ENCODE data around the gene TMCC3.
"Not testable (repeated sequence)": the region's sequence is repeated elsewhere in the genome, so short reads cannot be mapped to it uniquely, and the experiment has no call there.

The TMCC3 gene

DNA sequence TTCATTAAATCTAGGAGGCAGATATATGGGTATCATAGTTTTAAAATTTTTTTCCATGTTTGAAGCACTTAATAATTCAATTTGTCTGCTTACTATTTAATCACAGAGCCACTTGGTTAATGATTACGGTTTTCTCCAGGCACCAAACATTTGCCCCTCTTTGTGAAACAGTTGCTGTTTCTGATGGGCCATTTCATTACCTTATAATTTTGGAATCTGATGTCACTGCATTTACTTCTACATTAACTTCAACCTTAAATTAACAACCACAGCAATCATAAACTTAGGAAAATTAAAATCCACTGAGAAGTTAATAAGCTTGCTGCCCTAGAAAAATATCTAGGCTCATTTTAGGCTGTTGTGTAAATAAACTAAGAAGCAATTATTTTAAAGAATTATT lies 17.0 kb downstream of the TMCC3 start:
- DNase-seq = no peak

DNA sequence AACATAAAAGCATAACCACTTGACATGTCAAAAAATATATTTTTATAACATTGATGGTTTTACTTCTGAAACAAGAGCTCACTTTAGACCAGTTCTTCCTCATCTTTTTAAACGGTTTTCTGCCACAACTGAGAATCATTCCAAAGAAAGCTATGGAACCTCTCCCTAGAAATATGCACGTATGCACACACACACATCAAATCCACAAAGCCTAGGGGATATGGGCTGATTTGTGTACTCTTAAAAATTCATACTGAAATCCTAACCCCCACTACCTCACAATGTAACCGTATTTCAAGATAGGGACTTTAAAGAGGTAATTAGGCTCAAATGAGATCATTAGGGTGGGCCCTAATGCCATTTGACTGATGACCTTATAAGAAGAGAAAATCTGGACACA lies 19.3 kb downstream of the TMCC3 start:
- no peak for DNase-seq

DNA sequence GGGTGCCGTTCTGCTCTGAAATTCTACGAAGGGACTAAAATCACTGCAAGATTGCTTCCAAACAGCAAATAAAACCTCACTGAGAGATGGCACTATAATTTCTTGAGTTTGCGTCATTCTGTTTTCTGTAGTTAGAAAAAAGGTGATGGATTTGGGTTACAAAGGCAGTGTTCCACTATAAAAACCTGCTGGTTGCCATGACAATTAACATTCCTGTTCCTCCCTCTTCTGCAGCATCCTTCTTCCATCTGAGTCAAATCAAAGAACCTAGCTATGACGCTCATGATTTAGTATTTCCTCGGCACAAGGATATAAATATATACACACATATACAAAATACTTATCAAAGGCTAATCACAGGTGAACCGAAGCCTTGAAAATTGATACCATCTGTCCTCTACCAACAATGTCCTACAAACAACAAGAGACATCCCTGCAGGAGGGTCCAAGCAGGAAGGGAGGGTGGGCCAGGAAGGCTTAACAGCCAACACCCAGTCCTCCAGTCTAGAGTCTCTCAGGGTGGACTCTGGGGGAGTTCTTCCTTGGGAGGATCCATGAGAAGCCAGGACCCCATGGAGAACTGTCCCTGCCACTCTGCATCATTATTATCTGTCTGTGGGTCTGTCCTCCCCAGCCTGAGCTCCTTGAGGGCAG lies 21.4 kb downstream of the TMCC3 start:
- no peak for DNase-seq

DNA sequence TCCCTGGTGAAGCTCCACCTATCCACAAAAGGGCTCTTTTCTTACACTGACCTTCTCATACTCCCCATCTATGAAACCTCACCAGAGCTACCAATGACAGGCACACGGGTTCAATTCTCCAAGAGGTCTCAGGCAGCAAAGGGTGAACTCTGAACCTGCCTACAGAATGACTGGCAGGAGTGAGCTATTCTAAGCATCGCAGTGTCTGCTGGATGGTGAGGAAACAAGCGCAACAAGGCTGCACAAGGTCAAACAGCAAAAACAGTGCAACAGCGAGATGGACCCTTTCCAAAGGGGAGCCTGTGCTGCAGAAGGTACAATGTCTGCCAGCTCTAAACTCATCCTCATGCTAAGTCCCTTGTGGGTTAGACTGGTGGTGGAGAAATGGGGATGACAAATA lies 22.0 kb downstream of the TMCC3 start:
- no peak for DNase-seq

DNA sequence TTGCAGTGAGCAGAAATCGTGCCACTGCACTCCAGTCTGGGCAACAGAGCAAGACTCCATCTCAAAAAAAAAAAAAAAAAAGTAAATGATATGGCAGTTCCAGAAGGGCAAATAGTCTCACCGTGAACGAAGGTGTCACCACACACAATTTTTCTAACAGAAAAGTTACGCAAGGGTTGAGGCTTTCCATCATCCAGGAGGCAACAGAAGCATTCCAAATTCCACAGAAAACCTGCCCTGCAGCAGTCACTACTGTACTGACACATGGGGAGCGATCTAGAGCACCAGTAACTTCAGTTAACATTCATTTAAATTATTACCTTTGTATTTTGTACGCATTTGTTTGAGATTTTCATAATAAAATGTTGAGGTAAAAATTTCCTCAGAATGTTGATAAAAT lies 24.8 kb downstream of the TMCC3 start:
- no peak for DNase-seq

DNA sequence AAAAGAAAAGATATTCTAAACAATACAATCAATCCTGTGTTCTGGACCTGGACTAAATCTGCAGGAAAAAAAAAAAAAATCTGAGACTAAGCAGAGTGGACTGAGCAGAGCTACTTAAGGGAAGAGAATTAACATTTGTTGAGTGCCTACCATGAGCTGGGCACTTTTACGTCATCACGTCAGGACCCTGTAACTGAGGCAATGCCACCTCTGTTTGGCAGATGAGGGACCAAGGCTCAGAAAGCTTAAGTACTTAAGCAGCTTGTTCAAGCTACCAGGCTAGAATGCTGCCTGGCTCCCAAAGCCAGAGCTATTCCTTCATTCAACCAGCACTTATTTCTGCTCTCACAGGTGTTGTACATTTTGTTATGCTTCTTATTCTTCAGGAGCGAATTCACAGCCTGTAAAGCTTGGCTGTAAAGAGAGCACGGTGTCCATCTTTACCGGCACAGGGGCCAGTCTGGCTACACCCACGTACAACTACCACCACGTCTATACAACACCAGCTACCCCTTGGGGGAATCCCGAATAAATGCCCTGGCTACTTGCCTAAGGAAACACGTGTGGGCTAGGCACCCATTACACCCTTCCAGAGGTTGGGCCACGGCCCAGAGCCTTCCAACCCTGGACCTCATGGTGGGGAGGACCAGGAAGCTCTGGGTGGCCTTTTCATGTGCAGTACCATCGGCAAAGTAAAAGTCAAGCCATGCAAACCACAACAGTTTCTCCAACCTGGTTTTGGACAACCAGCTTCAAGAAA lies 27.0 kb downstream of the TMCC3 start:
- no peak for DNase-seq

DNA sequence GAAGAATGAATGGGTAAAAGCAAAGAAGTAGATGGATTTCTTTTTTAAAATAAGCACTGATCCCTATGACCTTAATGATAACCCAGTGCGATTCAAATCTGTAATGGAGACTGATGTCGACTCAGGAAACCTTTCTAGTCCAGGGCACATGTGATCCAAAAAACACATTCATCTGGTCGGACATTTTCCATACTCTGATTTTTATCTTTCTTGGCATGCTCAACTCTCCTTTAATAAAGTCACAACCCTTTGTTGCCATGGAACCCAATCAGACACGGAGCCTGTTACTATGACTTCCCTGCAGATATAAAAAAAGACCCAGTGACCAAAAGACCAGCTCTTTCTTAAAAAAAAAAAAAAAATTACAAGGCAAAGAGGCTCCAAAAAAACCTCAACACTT lies 27.9 kb downstream of the TMCC3 start:
- no peak for DNase-seq

DNA sequence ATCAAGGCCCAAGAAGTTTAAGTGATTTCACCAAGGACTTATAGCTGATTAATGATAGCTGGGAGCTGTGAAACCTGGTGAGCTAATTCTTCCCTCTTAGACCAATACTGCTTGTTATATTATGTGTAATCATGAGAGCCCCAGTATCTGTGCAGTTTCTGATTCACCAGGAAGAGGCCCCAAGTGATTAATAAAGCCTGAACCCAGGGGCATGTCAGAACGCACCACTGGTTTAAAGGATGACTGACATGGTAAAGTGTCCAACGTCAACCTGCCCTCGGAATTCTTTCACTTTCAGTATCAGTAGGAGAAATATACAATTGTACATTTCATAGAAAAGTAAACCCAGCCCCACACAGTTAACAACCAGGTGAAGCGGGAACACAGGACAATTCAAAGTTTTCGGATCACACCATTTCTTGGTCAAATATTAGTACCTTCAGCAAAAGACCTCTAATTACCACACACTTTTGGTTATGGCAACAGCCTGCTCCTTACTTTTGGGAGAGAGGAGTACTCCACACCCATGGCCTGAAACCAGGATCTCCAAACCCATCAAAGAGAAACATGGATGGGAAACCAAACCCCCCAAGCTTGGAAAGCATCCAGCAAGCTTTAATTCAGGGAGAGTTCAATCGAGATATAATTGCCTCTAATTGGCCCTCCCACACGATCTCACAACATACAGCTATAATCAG lies 28.5 kb downstream of the TMCC3 start:
- DNase-seq = peak; percentile 88

DNA sequence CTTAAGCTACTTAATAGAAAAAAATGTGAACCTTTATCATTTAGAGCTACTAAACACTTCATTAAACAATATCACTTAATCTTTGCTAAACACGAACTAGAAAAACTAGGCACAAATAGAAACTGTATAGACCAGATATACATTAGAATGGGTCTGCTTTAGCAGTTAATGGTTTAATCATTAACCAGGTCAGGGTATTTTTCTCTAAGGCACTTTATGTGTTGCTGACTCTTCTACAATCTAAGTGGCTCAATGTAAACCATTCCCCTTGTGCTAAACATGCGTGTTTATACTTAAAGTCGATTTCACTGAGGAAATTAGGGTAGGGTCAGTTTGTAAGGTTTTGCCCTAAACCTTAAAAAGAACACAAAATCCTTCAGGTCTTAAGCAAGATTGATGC lies 29.7 kb downstream of the TMCC3 start:
- no peak for DNase-seq

DNA sequence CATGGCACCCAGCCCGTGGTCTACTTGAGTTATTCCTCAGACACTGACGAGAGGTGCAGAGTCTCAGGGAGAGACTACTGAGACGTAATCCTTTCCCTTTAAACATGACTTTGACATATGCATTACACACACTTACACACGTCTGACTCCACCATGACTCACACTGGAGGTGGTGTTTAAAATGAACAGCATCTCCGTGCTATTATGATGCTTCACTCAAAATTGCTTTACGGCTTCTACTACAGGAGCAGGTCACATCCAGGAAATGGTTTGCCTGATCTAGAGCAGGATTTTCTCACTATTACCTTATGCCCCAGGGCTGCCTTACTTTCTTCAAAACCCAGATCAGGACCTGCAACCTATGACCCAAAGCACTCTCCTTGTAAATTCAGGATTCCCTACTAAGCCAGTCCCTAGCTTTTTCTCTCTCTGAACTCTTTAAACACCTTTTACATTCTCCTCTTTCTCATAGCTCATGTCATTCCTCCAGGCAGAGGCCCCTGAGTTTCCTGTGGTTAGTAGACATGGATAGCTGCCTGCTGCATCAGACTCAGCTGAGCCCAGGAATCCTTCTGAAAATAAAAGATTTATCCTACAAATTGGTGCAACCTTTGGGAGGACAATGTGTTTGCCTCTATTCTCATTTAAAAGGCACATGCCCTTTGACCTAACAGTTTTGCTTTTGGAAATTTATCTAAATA lies 31.2 kb downstream of the TMCC3 start:
- DNase-seq = peak; percentile 67

DNA sequence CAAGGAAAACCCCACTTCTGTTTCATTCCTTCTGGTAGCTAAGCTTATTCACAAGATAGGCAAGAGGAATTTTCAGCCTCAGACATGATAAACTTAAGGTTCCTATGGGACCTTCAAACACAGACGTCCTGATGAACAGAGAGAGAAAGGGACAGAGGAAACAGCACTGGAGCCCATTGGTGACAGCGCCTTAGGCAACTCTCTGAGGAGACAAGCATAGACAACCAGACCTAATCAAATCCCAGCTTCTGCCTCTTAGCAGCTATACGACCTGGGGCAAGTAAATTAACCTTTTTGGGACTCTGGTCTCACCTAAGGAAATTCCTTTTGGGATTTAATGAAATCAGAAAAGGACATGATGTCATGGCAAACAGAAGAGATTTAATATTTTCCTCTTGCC lies 33.3 kb downstream of the TMCC3 start:
- DNase-seq = no peak

DNA sequence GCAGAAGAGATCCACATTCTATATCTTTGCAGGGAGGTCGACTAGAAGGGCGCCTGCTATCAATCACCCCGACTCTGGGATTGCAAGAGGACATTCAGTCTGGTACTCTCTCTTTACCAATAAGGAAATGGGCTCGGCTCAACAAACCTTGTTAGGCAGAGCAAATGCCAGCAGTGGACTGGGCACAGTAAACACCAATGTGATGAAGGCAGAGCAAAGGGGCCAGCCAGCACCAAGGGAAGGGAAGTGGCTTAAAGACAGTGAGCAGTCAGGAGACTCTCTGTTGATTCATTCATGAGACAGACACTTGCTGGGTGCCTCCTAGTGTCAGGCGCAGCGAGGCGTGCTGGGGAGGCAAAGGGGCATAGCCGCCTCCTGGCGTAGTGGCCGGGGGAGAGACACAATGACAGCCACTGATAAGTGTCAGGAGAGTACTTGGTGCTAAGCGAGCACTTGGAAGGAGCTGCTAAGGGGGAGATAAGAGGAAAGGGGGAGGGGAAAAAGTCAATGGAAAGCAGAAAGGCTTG lies 34.1 kb downstream of the TMCC3 start:
- no peak for DNase-seq

DNA sequence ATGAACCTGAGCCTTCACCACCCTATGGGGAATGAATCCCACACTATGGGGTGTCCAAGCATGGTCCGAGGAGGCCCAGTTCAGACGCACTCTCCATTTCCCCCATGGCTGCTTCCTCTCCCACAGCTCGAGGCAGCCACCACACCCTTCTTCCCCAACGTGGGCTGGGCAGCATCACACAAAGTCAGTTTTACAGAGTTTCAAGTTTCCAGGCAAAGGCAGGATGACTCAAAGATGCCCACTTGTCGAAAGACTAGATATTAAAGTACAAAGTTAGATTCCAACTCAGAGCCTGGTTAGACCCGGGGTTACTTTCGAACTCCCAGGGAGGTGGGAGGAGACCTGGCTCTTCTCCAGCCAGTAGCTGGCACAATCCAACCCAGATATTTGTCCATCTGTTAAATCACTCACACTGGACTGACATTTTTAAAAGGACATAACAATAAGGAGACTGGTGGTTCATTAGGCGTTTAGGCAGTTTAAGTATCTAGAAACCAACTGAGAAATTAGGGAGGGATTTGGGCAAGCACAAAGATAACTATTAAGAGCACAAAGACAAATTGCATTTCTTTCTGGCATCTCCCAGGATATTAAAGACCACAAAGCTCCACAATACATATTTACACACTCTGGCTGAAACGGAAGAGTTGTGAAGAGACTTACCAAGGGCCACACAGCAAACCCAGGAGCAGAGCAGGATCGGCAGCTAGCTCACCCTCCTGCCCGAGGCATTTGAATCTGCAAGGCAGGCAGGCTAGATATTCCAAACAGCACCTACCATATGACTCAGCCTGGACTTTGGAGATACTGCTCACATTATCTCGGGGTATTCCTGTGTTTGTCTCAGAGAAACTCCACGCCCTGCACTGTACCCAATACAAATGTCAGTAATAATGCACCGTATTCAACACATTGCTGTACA lies 34.8 kb downstream of the TMCC3 start:
- DNase-seq = no peak

DNA sequence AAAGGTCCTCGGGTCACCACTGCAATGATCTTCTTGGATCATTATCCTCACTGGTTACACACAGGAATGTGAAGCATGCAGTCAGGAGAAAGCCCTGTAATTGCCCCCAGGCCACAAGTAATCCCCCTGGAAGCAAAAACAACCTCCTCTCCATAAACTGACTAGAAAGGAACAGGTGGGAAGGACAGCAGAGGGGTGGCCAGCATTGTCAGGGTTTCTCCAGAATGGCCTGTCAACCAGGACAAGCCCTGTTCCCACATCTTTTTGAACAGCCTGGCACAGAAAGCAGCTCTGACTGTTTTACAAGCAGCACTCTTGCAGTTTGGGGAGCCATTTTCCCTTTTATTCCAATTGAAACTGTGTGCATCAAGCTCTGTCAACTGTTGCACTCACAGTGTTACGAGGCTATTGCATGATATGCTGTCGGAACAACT lies 36.1 kb downstream of the TMCC3 start:
- no peak for DNase-seq

DNA sequence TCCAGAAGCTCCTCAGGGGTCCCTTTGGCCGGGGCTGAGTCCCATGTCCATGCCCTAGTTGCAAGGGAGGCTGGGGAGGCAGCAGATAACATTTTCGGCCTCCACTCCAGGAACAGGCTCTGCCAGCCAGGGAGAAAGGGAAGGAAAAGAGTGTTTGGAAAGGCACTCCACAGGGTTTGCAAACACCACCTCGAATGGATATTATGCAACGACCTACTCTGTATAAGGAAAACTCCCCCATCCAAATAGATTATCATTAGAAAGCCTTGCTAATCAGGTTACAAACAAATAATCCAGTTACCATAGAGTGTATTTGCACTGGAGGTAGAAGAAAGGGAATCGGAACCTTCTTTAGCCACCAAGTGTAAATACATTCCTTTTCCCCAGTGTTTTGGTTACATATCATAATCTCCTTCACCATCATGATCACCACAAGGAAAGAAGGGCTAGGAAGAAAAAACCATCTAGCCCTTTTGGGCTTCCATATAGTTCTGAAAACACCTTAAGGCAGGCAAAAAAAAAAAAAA lies 40.4 kb downstream of the TMCC3 start:
- DNase-seq = no peak

DNA sequence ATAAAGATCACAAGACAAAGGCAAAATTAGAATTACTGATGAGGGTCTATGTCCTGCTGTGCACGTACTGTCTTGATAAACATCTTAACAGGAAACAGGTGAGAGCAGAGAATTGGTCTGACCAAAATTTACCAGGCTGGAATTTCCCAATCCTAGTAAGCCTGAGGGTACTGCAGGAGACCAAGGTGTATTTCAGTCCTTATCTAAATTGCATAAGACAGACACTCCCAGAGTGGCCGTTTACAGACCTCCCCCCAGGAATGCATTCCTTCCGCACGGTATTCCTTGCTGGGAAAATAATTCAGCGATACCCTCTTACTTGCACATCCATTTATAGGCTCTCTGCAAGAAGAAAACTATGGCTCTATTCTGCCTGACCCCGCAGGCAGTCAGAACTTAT lies 43.5 kb downstream of the TMCC3 start:
- DNase-seq = not testable (repeated sequence)

DNA sequence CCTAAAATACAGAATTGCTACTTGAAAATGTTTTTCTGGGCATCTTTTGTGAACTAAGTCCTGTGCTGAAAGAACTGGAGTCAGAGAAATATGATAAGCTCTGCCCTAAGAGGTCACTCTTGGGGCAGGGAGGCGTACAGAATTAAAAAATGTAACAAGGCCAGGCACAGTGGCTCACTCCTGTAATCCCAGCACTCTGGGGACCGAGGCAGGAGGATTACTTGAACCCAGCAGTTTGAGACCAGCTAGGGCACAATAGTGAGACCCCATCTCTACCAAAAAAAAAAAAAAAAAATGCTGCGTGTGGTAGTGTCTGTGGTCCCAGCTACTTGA lies 46.0 kb downstream of the TMCC3 start:
- no peak for DNase-seq

DNA sequence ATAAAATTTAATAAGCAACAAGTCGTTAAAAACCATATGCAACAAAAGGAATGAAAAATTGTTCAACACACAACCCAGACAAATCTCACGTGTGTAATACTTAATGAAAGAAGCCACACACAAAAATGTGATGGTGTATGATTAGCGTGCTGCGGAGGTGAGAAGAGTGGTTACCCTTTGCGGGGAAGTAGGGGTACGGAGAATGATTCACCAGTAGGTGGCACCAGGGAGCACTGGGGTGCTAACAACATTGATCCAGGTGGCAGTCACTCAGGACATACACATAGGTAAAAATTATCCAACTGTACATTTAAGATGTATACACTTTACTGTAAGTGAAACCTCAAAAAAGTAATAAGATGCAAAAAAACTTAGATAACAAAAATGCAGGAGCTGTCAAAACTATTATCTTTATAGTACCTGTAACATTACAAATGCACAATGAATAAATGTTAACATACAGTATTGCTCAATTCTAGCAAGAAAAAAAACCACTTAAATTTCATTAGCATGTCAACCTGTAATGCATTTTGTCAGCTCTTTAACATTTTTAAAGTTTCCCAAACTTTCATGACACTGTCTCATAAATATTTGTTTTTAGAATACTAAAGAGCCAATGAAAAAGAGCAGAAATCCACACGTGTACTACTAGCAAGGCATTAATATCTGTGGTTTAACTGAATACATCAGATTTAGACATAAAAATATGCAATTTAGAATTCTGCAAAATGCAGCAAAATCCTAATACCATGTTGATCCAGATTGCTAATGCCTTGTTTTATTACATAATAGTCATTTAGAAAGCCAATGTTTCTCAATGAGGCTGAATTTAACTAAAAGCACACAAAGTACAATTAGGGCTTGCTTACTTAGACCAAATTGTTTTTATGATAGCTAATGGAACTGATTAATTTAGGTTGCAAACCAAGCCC lies 46.7 kb downstream of the TMCC3 start:
- DNase-seq = peak; percentile 58

DNA sequence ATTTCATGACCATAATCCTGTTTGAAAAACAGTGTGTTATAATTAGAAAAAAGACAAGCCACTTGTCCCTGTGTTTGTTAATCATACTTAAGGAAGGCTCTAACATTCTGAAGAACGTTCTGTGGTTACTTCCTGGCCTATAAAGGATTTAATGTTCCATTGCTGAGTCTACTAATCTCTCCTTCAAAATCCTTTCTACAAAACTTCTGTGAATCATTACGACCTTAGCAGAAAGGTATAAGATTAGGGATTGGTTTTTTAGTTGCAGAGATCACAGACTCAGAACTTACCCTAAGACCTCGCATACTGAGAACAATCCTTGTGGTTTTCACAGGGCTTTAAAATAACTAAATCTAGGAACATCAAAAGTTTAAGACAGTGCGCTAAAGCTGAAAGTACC lies 48.3 kb downstream of the TMCC3 start:
- DNase-seq = peak; percentile 10

DNA sequence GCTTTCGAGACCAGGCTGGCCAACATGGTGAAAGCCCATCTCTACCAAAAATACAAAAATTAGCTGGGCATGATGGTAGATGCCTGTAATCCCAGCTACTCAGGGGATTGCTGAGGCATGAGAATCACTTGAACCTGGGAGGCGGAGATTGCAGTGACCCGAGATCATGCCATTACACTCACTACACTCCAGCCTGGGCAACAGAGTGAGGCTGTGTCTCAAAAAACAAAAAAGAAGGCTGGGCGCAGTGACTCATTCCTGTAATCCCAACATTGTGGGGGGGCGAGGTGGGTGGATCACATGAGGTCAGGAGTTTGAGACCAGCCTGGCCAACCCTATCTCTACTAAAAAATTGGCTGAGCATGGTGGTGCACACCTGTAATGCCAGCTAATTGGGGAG lies 49.0 kb downstream of the TMCC3 start:
- DNase-seq = not testable (repeated sequence)

DNA sequence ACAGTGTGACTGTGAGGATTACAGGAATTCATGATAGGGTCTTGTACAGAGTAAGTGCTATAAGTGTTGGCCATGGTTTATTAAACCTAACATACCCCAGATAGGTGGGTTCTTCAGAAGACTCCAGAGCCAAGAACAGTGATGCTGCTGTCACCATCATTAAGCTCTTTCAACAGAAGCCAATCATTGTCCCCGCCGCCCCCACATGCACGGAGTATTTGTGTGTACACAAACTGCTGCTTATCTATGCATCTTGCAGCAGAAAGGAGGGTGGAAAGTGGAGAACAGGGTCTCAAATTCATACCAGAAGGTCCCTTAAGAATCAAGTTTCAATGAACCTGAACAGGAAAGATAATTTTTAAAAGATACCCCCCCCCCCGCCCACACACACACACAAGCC lies 51.2 kb downstream of the TMCC3 start:
- DNase-seq = no peak

All from activated CD4-positive, alpha-beta T cell treated with anti-CD3 and anti-CD28 coated beads, Interleukin-2, amount 50 U/mL, for 16 hours (primary cell).